Prostate gland (tissue), 2 donors: ENCODE data around the gene COG5. TPM values are rescaled to one million over a fixed set of nuclear protein-coding genes. Genes with fewer than 3 reads are reported as not detected.

Experiments
- DNase-seq: peaks from one replicate; pipeline ENCODE4 v3.0.0-alpha.2; 2019; ENCODE audit warnings: low spot score
- H3K27ac ChIP-seq, 2 donors: fragments of 200-600 bp; sonication (generic); 2 replicates each; pipeline ENCODE4 v1.5.1; 2017 to 2019
- H3K27me3 ChIP-seq: fragments of 200-600 bp; sonication (generic); replicated peaks from 2 replicates; pipeline ENCODE4 v1.5.1; 2019; ENCODE audit not compliant: insufficient read depth
- H3K36me3 ChIP-seq, 2 donors: fragments of 200-600 bp; sonication (generic); 1 replicate in 1 of 2; 2 replicates in 1 of 2; pipeline versions ENCODE4 v1.5.1 to v1.8.1; 2017 to 2019
- H3K4me1 ChIP-seq: fragments of 200-600 bp; sonication (generic); replicated peaks from 2 replicates; pipeline ENCODE4 v1.5.1; 2019
- H3K4me3 ChIP-seq, 2 donors: fragments of 200-600 bp; sonication (generic); 2 replicates each; pipeline ENCODE4 v1.5.1; 2017 to 2019
- H3K9me3 ChIP-seq: fragments of 200-600 bp; sonication (generic); 2 replicates; pipeline ENCODE4 v1.5.1; 2017
- CTCF ChIP-seq, 4 experiments: fragments of 200-600 bp in 2 of 4; fragments of 450-650 bp in 2 of 4; sonication (generic) in 2 of 4; IDR thresholded peaks; 1 replicate in 3 of 4; 2 replicates in 1 of 4; pipeline ENCODE4 v1.5.1; 2016 to 2019; ENCODE audit warnings: antibody characterized with exemption in 4 of 4, mild to moderate bottlenecking in 2 of 4, moderate library complexity in 2 of 4
- POLR2A ChIP-seq: fragments of 450-650 bp; IDR thresholded peaks from one replicate; pipeline ENCODE4 v1.6.1; 2016; ENCODE audit warnings: antibody characterized with exemption, mild to moderate bottlenecking
- POLR2AphosphoS5 ChIP-seq: sonication (generic); formaldehyde crosslinking; IDR thresholded peaks from one replicate; pipeline ENCODE4 v1.6.1; 2017; ENCODE audit warnings: antibody characterized with exemption
- WGBS: methylation state at CpG from one replicate; pipeline ENCODE4 v1.1.5; 2018; 5-methylcytosine and 5-hydroxymethylcytosine counted together
- intact Hi-C: fragments of 100-400 bp; cut with DNase I; formaldehyde crosslinking; loops from one replicate; pipeline ENCODE4 v1.14.2; 2022
- total RNA-seq, 2 donors: library from RNA; depleted of rRNA; stranded (reverse); fragments of >200 nt; gene quantifications; one replicate each; pipeline ENCODE4 v1.1.0, GENCODE V29; 2016

The COG5 gene
- total RNA-seq, 2 donors from 2014 or later = 35.1 to 86.4 TPM

DNA sequence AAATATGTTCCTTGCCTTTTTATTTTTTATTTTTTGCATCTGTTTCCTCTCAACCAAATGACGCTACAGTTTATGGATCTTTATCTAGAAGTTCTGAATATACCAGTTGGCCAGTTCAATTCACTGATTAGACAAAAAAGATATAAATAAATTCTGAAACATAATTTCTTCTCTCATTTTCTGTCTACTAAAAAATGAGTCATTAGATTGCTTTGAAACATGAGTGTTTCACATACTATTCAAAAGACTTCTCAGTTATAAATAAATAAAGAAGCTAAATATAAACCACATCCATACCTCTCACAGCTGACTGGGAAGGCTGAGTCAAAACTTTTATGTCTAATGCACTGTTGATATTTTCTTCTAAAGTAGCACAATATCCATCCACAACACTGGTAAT lies 191.4 kb downstream of the COG5 start:
- H3K36me3 ChIP-seq = no peaks in the 10 kb centered on the region
- H3K27me3 ChIP-seq = no peaks in the 10 kb centered on the region
- no peak overlapping the region for H3K4me3 ChIP-seq
- H3K4me1 ChIP-seq = no peaks in the 10 kb centered on the region
- TF ChIP-seq POLR2AphosphoS5 (no peak), POLR2A (no peak), CTCF (IDR thresholded peaks at IDR 0.05) (no peak)
- H3K9me3 ChIP-seq = no peaks in the 10 kb centered on the region
- H3K27ac ChIP-seq = no peak overlapping the region
- intact Hi-C loops = no loop called here
- DNase-seq = no peak
- WGBS = 68% methylated on average over 1 of the region's 1 CpG

DNA sequence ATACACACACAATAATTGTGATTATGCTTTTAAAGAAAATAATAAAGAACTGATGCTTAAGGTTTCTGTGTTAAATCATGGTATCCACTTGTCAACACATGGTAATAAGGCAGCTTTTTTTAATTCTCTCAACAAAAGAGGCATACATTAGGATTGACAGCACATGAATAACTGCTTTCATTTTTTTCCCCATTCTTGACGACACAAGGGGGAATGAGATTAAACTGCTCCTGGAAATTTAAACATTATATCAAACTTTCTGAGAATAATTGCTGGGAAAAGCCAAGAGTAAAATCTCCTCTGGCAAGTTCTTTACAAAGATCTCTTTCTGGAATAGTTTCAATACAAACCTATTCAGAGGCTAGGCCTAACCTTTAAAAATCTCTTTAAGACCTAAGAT lies 192.9 kb downstream of the COG5 start:
- Histone ChIP-seq H3K36me3 (no peaks in the 10 kb centered on the region), H3K9me3 (no peaks in the 10 kb centered on the region), H3K4me1 (no peaks in the 10 kb centered on the region), H3K27me3 (no peaks in the 10 kb centered on the region), H3K27ac (no peak overlapping the region), H3K4me3 (no peak overlapping the region)
- DNase-seq = no peak
- TF ChIP-seq POLR2A = no peak
- no peak for TF ChIP-seq CTCF (IDR thresholded peaks at IDR 0.05)
- TF ChIP-seq POLR2AphosphoS5 = no peak
- 47% methylated on average over 1 of the region's 1 CpG for WGBS
- intact Hi-C loops = no loop called here

DNA sequence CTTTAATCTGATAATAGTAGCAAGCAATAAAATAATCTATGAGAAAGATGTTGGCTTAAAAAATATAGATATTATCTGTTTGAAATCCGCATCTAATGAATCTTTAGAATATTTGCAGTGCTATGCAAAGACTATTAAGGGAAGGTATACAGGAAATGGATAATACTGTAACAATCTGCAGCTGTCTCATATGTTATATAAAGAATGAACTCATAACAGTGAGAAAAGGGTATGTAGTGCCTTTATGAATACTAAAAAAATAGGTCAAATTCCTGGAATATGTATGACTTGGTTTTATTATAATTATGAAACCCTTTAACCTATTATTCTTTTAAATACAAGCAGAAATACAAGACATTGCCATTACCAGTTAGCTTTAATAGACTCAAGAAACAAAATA lies 198.9 kb downstream of the COG5 start:
- no peaks in the 10 kb centered on the region for H3K9me3 ChIP-seq
- WGBS = 34% methylated on average over 1 of the region's 1 CpG
- H3K27me3 ChIP-seq = no peaks in the 10 kb centered on the region
- H3K4me3 ChIP-seq = no peak overlapping the region
- H3K27ac ChIP-seq = no peak overlapping the region
- no peak for DNase-seq
- intact Hi-C loops = no loop called here
- H3K36me3 ChIP-seq = no peaks in the 10 kb centered on the region
- no peak for TF ChIP-seq CTCF (IDR thresholded peaks at IDR 0.05)
- TF ChIP-seq POLR2A = no peak
- no peak for TF ChIP-seq POLR2AphosphoS5
- H3K4me1 ChIP-seq = no peaks in the 10 kb centered on the region

DNA sequence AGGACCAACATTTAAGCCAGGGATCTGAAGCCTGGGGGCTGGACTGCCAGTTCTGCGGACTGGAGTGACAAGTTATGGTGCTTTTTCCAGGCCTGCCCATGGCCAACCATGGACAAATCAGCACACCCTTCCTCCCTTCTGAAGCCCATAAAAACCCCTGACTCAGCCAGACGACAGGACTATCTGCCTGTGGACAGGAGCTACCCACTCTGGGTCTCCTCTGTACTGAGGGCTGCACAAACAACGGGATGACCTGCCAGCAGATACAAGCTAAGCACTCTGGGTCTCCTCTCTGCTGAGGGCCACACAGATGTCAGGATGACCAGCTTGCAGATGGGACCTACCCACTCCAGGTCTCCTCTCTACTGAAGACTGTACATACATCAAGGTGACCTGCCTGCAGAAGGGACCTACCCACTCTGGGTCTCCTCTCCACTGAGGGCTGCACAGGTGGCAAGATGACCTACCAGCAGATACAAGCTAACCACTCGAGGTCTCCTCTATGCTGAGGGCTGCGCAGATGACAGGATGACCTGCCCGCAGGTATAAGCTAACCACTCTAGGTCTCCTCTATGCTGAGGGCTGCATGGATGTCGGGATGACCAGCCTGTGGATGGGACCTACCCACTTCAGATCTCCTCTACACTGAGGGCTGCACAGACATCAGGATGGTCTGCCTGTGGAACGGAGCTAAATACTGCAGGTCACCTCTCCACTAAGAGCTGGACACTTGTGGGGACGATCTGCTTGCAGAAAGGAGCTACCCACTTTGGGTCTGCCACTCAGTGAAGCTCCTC lies 204.0 kb downstream of the COG5 start:
- Histone ChIP-seq H3K27ac (no peak overlapping the region), H3K36me3 (no peaks in the 10 kb centered on the region), H3K4me1 (no peaks in the 10 kb centered on the region), H3K27me3 (no peaks in the 10 kb centered on the region), H3K4me3 (no peak overlapping the region), H3K9me3 (no peaks in the 10 kb centered on the region)
- DNase-seq = no peak
- WGBS = 92% methylated on average over 9 of the region's 9 CpGs
- no peak for TF ChIP-seq POLR2AphosphoS5
- TF ChIP-seq POLR2A = no peak
- TF ChIP-seq CTCF (IDR thresholded peaks at IDR 0.05) = no peak
- intact Hi-C loops = no loop called here

GRCh38 chr7:107355616-107356015 lies 208.1 kb downstream of the COG5 start:
- Histone ChIP-seq H3K4me3 (no peak overlapping the region), H3K9me3 (no peaks in the 10 kb centered on the region), H3K36me3 (no peaks in the 10 kb centered on the region), H3K27ac (no peak overlapping the region), H3K4me1 (no peaks in the 10 kb centered on the region), H3K27me3 (no peaks in the 10 kb centered on the region)
- no peak for DNase-seq
- TF ChIP-seq POLR2AphosphoS5 = no peak
- TF ChIP-seq POLR2A = no peak
- no peak for TF ChIP-seq CTCF (IDR thresholded peaks at IDR 0.05)
- 92% methylated on average over 2 of the region's 2 CpGs for WGBS
- intact Hi-C loops = no loop called here
